ENCODE data around the gene RPL38. TPM values are rescaled to one million over a fixed set of nuclear protein-coding genes. Genes with fewer than 3 reads are reported as not detected.

RPL38 gene
- total RNA-seq, 1 donor from 2014 or later = 701 TPM

- intact Hi-C loops (cut with DNase I) = no loop called here
- no peaks in the 10 kb centered on the region for H3K9me3 ChIP-seq
- H3K27me3 ChIP-seq (ENCODE audit: low read depth) = peaks cover 22% of the 10 kb centered on the region
- peaks cover 36% of the 10 kb centered on the region for H3K36me3 ChIP-seq
- H3K4me1 ChIP-seq = peaks cover 37% of the 10 kb centered on the region
- no peak for ATAC-seq
- DNase-seq = no peak
- H3K4me3 ChIP-seq = no peak overlapping the region
- H3K27ac ChIP-seq = no peak overlapping the region
- TF ChIP-seq CTCF (IDR thresholded peaks at IDR 0.05) = no peak
Observed at GRCh38 chr17:74202938-74203337, 540 bp upstream of the RPL38 start.

GRCh38 chr17:74204474-74204873 is 996 bp downstream of the RPL38 start:
- Histone ChIP-seq H3K9me3 (no peaks in the 10 kb centered on the region), H3K4me1 (peaks cover 37% of the 10 kb centered on the region), H3K27ac (peak overlapping the region; percentile 86), H3K36me3 (peaks cover 50% of the 10 kb centered on the region), H3K27me3 (ENCODE audit: low read depth) (peaks cover 15% of the 10 kb centered on the region), H3K4me3 (peak overlapping the region; percentile 99)
- no peak for ATAC-seq
- intact Hi-C loops (cut with DNase I) = no loop called here
- DNase-seq = no peak
- no peak for TF ChIP-seq CTCF (IDR thresholded peaks at IDR 0.05)

- Histone ChIP-seq H3K36me3 (peaks cover 58% of the 10 kb centered on the region), H3K4me3 (peak overlapping the region; percentile 99), H3K9me3 (no peaks in the 10 kb centered on the region), H3K27ac (no peak overlapping the region), H3K27me3 (ENCODE audit: low read depth) (peaks cover 7% of the 10 kb centered on the region), H3K4me1 (peaks cover 41% of the 10 kb centered on the region)
- ATAC-seq = no peak
- intact Hi-C loops (cut with DNase I) = no loop called here
- DNase-seq = no peak
- no peak for TF ChIP-seq CTCF (IDR thresholded peaks at IDR 0.05)
Observed at GRCh38 chr17:74205274-74205673, 1.8 kb downstream of the RPL38 start.

DNA sequence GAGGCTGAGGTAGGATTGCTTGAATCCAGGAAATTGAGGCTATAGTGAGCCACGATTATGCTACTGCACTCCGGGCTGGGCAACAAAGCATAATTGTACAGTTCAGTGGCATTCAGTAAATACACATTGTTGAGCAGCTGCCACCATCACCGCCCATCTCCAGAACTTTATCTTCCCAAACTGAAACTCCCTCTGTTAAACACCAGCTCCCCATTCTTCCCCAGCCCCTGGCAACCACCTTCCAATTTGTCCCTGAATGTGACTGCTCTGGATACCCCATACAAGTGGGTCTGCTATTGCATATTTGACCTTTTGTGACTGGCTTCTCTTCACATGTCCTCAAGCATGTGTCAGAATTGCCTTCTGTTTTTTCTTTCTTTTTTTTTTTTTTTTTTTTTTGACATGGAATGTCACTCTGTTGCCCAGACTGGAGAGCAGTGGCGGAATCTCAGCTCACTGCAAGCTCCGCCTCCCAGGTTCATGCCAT is 2.9 kb downstream of the RPL38 start:
- Histone ChIP-seq H3K27ac (no peak overlapping the region), H3K4me1 (peaks cover 52% of the 10 kb centered on the region), H3K4me3 (no peak overlapping the region), H3K27me3 (ENCODE audit: low read depth) (no peaks in the 10 kb centered on the region), H3K36me3 (peaks cover 66% of the 10 kb centered on the region), H3K9me3 (no peaks in the 10 kb centered on the region)
- no peak for ATAC-seq
- no peak for TF ChIP-seq CTCF (IDR thresholded peaks at IDR 0.05)
- intact Hi-C loops (cut with DNase I) = no loop called here
- no peak for DNase-seq

DNA sequence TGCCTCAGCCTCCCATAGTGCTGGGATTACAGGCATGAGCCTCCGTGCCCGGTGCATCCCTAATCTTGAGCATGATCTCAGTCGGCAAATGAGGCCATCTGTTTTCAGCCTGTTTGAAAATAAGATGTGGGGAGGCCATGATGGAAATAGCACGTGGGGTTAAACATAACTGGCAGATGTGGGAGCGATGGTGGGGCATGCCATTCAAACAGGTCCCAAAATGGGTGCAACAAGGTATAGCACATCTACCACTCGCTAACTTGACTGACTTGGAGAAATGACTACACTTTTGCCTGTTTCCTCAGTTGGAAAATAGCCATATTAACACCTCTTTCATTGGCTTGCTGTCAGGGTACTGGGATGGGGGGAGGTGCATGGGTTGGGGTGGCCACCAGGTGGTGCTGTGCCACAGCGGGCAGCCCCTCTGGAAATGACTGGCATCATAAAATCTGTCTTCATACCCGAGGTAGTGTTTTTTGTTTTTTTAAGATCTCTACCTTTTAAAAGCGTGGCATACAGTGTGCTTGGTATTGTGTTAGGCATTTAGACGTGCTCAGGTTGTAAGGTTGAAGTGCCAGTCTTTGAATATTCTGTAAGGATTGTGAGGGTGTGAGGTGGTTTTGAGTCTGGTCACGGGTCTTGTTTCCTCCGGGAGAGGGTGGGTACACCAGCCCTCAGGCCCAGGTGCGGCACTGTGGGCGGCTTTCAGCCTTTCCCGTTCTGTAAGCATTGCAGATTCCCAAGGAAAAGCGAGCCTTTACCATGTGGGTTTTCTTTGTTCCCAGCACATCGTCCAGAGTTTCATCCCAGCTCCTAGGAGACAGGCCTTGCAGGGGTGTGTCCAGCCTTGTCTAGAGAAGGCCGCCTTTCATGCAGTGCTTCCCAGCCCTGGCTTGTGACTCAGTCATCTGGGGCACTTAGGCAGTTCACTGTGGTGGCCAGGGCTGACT is 7.0 kb downstream of the RPL38 start:
- peak; percentile 75 for DNase-seq
- peak; percentile 96 for TF ChIP-seq CTCF (IDR thresholded peaks at IDR 0.05)
- Histone ChIP-seq H3K27me3 (ENCODE audit: low read depth) (no peaks in the 10 kb centered on the region), H3K4me3 (no peak overlapping the region), H3K27ac (no peak overlapping the region), H3K9me3 (no peaks in the 10 kb centered on the region), H3K4me1 (peaks cover 66% of the 10 kb centered on the region), H3K36me3 (peaks cover 54% of the 10 kb centered on the region)
- peak; percentile 47 to 60 for ATAC-seq
- intact Hi-C loops (cut with DNase I) = no loop called here
